ENCODE results near the gene WDR27.
"Not testable (repeated sequence)": the region's sequence is repeated elsewhere in the genome, so short reads cannot be mapped to it uniquely, and the experiment has no call there.

WDR27 gene

DNA sequence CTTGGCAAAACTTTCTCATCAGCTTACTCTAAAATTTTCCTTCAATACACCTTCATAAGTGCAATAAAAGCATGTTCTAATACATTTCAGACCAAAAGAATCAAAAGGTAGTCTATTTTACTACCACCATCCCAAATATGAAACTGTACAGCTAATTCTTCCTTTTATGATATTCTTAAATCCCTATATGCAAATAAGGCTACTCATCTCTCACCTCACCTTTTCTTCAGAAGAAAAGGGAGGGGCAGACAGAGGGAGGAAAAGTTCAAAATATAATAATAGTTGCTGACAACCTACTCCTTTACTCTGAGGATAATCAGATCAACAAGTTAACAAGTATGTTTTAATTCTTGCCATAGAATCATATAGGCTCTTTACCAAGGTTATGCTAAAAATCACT, 7.5 kb upstream of the WDR27 start:
- no peak for DNase-seq (ENCODE audit: low read depth)

DNA sequence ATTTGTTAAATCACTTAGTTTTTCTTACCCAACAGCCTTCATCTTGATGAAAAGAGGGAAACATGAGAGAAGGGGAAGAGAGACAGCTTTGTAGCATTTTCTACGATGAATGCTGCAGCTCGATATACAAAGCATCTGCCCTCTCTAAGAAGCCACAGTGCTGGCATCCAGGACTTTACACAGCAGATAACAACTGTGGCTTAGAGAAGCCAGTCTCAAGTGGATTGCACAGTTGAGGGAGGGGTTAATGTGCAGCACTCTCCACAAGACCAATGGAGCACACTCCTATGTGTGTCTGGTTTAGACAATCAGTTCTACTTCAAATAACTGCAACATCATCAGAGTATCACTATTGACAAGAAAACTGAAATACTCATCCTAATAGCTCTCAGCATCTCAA, 5.9 kb upstream of the WDR27 start:
- DNase-seq (ENCODE audit: low read depth), result no peak

DNA sequence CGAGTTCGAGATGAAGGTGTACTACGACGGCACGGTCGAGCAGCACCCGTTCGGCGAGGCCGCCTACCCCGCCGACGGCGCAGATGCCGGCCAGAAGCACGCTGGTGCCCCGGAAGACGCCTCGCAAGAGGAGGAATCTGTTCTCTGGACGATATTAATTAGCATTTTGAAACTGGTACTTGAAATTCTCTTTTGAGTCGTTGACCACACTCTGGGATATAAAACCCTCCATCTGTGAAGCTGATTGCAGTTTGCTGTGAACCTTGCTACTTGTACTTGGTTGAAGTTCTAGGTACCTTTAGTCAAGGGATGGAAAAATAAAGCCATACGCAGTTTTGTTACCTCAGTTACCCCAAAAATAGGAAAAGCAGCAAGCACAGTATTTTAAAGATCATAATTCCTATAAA, 1.0 kb upstream of the WDR27 start:
- no peak for DNase-seq (ENCODE audit: low read depth)

DNA sequence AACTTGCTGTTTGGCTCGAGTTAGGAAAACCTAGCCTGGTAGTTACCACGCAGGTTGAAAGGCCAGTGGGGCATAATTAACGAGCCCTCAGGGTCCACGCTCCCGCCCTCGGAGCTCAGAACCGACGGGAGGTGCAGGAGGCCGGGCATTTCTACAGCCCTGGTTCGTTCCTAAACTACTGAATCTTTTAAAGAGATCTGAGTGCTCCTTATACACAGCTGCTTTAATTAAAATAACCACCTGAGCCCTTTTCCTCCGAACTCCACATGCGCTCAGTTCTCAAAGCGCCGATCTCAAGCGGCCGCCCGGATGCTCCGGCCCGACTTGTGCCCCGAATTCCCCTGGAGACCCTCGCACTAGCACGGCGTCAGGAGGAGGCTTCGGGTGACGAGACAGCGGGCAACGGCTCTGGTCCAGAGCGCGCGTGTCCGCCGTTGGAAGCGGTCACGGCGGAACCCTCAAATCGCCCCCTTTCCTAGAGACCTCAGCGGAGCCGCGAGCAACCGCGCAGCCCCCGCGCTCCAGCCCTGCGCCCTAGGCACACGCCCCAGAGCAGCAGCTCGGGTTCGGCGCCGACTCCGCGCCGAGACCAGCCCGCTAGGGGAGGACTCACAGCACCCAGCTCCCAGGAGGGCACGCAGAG, 397 bp downstream of the WDR27 start:
- peak; percentile 21 for DNase-seq (ENCODE audit: low read depth)

DNA sequence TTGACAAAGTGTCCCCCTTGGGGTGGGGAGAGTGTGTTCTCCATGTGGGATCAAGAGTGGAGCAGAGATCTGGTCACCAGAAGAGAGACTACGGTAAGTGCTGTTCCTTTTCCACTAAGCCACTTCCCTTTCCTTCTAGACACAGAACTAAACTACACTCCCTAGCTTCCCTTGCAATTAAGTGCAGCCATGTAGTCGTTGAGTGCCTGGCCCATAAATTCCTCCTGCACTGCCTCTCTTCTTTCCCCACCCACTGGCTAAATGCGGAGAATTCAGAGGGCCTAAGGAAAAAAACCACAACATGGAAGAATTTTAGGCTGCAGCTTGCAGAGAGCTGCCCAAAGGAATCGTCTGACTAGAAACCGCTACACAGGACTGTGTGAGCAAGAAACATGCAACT, 1.5 kb downstream of the WDR27 start:
- no peak for DNase-seq (ENCODE audit: low read depth)

DNA sequence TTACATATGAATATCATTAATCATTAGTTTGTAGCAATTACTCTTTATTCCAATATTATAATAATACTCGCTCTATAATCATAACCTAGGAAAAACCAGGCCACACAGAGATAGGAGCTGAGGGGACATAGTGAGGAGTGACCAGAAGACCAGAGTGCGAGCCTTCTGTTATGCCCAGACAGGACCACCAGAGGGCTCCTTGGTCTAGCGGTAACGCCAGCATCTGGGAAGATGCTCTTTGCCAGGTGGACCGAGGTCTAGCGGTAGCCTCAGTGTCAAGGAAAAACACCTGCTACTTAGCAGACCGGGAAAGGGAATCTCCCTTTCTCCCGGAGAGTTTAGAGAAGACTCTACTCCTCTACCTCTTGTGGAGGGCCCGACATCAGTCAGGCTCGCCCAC, 4.7 kb downstream of the WDR27 start:
- DNase-seq (ENCODE audit: low read depth), result not testable (repeated sequence)

DNA sequence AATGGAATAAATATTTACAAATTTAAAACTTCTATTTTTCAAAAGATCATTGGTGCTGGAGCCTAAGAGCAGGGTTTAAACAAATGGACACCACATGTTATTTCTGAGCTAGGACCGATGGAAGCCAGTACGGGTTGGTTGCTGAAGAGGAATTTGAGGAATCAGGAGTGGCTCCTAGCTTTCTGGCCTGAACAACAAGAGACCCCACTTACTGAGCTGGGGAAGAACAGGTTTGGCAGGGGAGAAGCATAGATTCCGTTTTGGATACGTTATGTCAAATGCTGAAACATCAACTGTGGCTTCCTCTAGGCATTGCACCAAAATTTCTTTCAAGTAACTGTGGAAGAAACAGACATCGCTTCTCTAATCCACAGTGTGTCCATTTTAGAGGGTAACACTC, 6.7 kb downstream of the WDR27 start:
- no peak for DNase-seq (ENCODE audit: low read depth)

DNA sequence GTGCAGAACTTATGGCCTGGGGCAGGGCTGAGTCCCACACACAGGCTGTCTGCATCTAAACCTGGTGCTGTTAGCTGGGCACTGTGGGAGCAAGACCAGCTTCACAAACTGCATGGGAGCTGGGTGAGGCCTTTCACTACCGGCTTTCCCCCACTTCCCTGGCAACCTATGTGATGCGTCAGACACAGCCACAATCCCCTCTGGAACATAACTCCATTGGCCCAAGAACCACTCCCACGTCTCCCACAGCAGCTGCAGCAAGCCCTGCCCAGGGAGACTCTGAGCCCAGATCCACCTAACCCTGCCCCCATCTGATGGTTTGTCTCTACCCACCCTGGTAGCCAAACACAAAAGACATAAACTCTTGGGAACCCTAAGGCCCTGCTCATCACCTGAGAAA, 9.3 kb downstream of the WDR27 start:
- no peak for DNase-seq (ENCODE audit: low read depth)

DNA sequence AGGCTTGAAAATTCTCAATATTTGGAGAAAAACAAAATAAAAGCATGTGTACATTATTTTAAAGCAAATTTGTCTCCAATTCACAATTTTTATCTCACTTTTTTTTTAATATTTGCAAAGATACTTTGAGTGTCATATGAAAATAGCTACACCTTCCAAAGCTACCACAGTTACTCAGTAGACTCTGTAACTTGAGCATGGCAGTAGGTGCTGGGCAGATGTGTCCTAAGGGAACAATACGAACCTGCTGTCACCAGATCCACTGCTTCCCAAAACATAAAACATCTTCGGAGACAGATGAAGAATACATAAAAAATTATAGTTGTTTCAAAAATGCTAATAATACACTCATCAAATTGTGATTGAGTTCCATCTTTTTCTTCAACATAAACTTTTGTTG, 10.6 kb downstream of the WDR27 start:
- no peak for DNase-seq (ENCODE audit: low read depth)

GRCh38 chr6:169689287-169689686, 12.5 kb downstream of the WDR27 start:
- no peak for DNase-seq (ENCODE audit: low read depth)

- DNase-seq (ENCODE audit: low read depth), result no peak
These were observed 16.0 kb downstream of the WDR27 start for GRCh38 chr6:169685860-169686259.

DNA sequence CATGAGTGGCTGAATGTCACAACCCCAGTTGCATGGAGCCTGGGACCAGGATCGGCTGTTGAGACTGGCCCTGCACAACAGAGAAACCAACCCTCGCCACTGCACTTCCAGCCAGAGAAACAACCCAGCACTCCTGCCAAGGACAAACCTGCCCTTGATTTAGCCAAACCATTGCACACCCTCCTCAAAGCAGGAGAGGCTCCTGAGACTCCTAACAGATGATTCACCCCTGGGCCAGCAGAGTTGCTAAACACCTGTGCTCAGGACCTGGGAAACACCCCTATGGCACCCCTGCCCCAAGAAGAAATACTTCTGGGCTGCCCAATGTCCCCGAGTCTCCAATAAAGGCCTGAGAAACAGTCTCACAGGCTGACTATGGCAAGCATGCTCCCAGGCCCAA, 17.8 kb downstream of the WDR27 start:
- no peak for DNase-seq (ENCODE audit: low read depth)

GRCh38 chr6:169678342-169678741, 23.5 kb downstream of the WDR27 start:
- DNase-seq (ENCODE audit: low read depth), result no peak

DNA sequence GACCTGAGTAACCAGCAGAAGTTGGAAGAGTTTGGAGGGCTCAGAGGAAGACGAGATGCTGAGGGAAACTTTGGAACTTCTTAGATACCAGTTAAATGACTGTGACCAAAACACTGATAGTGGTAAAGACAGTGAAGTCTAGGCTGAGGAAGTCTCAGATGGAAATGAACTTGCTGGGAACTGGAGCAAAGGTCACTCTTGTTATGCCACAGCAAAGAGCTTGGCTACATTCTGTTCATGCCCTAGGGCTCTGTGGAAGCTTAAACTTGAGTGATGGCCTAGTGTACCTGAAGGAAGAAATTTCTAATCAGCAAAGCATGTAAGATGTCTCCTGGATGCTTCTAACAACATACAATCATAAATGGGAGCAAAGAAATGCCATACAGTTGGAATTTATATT, 24.7 kb downstream of the WDR27 start:
- no peak for DNase-seq (ENCODE audit: low read depth)

DNA sequence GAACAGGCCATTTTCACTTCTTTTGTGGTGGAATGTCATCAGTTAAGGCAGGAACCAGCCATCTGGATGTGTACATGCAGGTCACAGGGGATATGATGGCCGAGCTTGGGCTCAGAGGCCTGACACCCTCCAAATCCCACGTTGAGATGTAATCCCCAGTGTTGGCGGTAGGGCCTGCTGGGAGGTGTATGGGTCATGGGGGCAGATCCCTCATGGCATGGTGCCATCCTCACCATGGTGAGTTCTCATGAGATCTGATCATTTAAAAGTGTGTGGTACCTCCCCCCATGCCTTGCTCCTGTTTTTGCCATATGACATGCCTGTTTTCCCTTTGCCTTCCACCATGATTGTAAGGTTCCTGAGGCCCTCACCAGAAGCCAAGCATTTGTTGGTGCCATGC, 26.8 kb downstream of the WDR27 start:
- DNase-seq (ENCODE audit: low read depth), result no peak

- DNase-seq (ENCODE audit: low read depth), result no peak
These were observed 30.3 kb downstream of the WDR27 start for GRCh38 chr6:169671563-169671962.

DNA sequence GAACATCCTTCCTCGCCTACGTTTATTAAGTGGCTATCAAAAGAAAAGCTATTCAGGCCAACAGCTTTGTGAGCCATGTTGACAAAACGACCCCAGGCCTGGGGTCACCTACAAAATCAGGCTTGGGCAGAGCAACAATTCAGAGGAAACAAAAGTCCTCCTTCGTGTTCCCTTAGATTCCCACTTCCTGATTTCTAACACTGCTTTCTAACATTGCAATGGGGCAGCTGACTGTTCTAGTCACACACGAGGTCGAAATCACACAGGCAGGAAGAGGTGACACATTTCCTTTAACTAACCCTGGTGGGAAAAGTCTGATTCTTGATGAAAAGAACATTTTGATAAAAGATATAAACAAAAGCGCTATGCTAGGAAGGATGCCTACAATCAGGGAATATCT, 31.9 kb downstream of the WDR27 start:
- DNase-seq (ENCODE audit: low read depth), result no peak

DNA sequence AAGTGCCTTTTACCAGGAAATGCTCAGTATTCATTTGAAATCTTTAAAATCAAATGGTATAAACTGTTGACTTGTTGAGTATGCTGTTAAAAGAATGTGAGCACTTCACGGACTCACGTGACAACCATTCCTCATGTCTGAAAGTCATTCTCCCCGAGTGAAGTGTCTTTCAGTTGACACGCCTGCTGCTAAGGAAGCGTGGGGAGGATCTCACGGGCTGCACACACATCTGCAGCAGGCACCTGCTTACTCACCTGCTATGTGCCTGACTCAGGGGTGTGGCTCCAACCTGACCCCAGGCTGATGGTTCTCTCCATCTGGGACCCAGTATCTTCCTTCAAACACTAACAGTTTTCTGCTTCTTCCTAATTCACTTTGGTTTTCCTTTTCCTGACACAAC, 32.7 kb downstream of the WDR27 start:
- no peak for DNase-seq (ENCODE audit: low read depth)

GRCh38 chr6:169668203-169668847, 33.5 kb downstream of the WDR27 start:
- no peak for DNase-seq (ENCODE audit: low read depth)

GRCh38 chr6:169667716-169668115, 34.1 kb downstream of the WDR27 start:
- no peak for DNase-seq (ENCODE audit: low read depth)

DNA sequence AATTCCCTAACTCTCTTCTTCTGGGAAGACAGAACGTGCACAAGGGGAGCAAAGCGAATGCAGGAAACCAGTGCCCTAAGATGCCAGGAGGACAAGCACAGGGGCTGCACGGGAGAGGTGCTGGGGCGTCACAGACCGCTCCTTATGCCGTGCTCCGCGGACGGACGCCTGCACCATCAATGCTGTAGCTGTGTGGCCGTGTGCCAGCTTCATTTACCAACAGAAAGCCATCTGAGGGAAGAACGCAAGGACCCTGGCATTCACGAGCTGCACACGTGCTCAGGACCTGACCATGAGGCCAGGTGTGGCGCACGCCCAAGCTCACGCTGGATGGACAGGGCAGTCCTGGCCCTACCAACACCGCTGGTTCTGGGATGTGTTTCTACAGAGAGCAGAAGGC, 35.4 kb downstream of the WDR27 start:
- DNase-seq (ENCODE audit: low read depth), result no peak

- DNase-seq (ENCODE audit: low read depth), result no peak
These were observed 36.5 kb downstream of the WDR27 start for GRCh38 chr6:169665289-169665688.

- no peak for DNase-seq (ENCODE audit: low read depth)
These were observed 37.6 kb downstream of the WDR27 start for GRCh38 chr6:169664227-169664626.

GRCh38 chr6:169663468-169663867, 38.4 kb downstream of the WDR27 start:
- no peak for DNase-seq (ENCODE audit: low read depth)

Data from stimulated activated CD8-positive, alpha-beta memory T cell treated with anti-CD3 and anti-CD28 coated beads, Interleukin-4, amount 100 ng/mL, for 24 hours (primary cell).